Activated effector memory CD4-positive, alpha-beta T cell treated with anti-CD3 and anti-CD28 coated beads, Interleukin-2, amount 50 U/mL, for 16 hours (primary cell): ENCODE results near the gene NCOA5.
A peak's percentile ranks its signal among the peaks of the same experiment; 100 is the strongest.

ENCODE experiments used
- DNase-seq: peaks from one replicate; pipeline ENCODE4 v3.0.0-alpha.2; 2020

NCOA5 gene

GRCh38 chr20:46034039-46034438 lies 55.7 kb downstream of the NCOA5 start:
- no peak for DNase-seq

DNA sequence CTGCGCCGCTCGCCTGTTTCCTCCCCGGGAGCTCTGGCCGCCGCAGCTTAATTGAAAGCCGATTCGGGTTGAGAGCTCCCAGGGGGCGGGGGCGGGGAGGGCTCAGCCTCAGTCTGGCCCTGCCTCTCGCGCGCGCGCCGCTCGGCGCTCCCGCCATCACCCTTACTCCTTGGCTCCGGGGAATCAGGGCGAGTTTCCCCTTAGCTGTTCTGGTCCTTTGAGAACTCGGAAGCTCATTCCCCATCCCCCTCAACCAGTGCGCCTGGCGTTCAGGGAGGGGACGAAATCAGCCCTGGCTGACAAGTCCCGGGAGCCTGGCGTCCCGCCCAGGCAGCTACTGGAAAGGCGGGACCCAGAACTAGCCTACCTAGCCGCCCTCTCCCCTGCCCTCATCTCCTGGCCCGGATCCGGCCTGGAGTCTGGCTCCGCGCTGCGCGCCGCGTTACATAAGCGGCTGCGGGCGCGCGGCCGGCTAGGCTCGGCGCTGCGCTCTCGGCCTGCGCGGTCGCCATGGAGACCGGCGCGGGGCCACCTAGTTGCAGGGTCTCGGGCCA lies 58.0 kb downstream of the NCOA5 start:
- DNase-seq, result no peak

DNA sequence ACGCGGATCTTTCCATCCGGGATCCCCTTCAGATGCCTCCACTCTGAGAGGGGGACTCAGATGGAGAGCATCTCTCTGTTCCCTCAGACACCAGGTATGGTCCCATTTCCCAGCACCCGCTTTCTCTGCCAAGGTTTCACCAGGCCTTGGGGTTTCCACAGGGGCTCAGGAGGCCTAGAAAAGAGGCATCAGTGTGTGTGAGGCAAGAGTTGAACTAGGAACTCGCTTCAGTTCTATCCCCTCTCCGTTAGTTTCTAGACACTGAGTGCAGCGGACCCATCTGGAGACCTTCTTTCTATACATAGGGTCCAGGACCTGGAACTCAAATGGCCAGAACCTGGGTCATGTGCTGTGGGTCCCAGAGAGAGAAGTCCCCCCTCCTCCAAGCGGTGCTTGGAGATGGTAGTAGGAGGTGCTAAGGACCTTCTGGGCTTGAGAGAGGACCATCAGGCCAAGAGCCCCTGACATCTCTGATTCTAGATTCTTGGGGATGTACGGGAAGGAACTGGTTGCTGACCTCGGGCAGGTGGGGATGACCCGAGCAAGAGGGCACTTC lies 58.7 kb downstream of the NCOA5 start:
- no peak for DNase-seq

DNA sequence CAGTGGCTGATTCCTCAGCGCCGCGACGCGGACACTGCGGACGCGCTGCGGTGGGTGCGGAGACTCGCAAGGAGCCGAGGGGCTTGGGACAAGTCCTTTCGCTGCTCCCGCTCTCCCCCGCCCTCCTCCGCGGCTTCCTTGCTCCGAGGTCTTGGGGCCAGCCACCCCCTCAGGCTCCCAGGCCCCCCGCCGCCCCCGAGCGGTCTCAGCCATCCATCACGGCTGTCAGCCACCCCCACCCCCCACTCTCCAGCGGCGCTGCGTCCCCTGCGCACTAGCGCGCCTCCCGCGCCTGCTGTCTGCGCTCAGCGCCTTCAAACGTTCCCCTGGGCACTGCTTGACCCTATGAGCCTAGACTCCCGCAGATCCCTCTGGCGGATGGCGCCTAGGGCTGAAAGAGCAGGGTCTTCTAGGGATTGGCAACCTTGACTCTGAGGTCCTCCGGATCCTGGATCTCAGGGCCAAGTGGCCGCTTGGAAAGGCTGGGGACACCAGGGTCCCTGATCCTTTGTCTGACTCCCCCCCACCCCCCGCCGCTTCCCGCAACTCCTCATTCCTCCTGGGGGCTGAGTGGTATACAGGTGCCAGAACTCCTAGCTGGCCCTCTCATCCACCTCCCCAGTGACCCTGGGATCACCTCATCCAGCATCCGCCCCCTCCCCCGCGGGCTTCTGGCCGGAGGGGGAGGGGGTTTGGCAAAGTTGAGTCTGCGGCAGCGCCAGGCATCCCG lies 59.3 kb downstream of the NCOA5 start:
- no peak for DNase-seq

DNA sequence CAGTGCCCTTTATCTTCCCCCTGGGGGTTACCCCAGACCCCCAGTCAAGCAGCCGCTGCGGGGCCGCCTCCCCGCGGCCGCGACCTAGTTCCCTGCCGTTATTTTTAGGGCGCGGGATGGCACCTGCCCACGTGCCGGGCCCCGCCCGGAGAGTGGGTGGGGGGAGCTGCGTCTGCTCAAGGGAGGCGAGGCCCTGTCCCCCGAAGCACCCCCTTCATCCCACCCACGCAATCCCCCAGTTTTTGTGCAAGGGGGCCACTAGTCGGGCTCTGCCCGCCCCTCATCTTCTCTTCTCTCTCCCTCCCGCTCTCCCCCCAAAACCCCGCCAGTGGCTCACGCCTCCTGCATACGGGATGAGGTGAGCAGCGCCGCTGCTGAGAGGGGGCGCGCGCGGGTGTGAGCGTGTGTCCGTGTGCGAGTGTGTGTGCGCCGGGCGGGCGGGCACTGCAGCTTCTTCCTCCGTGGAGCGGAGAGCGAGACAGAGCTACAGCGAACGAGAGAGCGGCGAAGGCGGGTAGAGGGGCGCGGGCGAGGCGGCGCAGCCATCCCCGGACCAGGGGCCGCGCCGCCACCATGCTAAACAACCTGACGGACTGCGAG lies 60.9 kb downstream of the NCOA5 start, which contains the start of gene SLC12A5:
Gene SLC12A5 (plus strand): TSS at position 444 of the 600 bp plus-strand sequence. CDS start 130 bp downstream, at position 574.
- no peak for DNase-seq

DNA sequence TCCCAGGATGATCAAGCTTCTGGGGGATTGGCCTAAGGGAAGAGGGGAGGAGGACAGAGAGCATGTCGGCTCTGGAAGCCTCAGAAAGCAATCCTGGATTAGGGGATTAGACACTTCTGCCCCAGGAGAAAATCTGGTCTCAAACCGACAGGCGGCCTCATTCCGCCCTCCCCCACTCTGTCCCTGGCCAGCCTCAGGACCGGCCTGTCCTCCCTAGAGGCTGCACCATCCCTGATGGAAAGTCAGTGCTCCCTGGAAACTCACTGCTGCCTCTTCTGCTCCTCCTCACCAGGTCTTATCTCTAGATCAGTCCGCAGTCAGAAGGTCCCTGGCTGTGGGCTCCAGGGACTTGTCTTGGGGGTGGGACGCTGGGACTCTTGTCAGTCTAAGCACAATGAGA lies 61.7 kb downstream of the NCOA5 start:
- DNase-seq, result no peak

DNA sequence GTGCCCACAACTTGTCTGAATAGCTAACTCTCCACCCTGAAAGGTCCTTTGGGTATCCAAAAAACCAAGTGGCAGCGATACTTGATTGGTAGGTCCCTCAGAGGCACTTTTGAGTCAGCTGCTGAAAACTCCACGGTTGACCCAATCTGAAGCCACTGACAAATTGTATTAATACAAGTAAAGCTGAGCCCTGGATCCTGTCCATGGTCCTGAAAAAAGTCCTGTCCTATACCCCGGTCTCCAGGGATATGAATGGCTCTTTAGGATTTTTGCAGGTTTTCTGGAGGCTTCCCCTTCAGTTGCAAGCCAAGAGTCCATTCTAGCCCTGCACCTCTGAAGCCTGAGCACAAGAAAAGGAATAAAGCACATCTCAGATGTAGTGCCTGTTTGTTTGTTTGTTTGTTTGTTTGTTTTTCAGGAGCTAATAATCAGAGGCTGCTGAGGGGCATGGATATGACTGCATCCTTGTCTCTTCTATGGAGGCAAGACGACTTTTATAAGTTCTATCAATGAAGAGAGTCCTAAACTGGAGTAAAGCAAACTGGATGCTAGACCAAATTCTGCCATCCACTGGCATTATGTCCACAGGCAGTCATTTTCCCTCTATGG lies 62.4 kb downstream of the NCOA5 start:
- DNase-seq, result no peak

- no peak for DNase-seq
Measured at GRCh38 chr20:46025376-46025783, 64.4 kb downstream of the NCOA5 start.

DNA sequence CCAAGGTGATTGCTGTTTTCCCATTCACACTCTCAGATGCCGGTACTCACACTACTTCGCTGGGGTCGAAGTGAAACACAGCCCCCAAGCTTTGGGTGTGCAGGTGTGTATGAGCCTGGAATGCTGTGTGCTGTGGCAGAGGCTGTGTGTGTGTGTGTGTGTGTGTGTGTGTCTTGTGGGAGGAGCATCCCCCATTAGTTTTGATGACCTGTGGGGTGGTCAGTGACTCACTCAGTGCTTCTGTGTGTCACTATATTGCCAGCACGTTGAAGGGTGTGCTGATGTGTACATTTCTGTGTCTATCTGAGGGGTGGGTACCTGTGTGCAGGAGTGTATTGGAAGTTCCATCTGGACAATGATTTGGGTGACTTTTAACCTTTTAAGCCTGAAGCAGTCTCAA lies 65.8 kb downstream of the NCOA5 start:
- DNase-seq, result no peak

GRCh38 chr20:46023148-46023484 lies 66.6 kb downstream of the NCOA5 start:
- no peak for DNase-seq

DNA sequence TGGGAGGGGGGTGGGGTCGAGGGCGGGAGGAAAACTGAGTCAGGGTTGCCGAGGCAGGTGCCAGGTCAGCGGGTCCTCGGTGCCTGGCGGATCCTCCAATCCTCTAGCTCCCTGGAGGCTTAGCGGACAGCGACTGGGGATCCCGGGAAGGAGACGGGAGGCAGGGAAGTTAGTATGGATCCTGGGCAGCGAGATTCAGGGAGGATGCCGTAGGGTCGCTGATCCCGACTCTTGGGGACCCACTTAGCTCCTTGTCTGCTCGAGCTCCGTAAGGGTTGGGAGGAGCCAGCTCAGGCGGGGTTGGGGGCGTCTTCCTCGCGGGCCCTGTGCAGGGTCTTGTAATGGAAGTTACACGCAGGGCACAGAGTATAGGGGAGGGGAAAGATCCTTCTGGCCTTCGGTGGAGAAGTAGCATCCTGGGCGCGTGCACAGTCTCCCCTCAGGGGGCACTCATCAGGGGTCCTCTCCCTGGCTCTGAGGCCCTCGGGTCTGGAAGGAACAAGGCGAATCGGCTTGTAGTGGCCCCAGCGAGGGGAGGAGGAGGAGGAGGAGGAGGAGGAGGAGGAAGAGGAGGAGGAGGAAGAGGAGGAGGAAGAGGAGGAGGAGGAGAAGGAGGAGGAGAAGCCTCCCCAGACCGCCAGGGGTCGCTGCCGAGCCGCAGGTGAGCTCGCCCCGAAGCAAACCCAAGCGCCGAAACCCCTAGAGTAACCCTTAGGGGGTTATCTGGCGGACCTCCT lies 67.2 kb downstream of the NCOA5 start:
- peak; percentile 91 for DNase-seq

- DNase-seq, result peak; percentile 78
Measured at GRCh38 chr20:46021361-46022359, 68.1 kb downstream of the NCOA5 start.

DNA sequence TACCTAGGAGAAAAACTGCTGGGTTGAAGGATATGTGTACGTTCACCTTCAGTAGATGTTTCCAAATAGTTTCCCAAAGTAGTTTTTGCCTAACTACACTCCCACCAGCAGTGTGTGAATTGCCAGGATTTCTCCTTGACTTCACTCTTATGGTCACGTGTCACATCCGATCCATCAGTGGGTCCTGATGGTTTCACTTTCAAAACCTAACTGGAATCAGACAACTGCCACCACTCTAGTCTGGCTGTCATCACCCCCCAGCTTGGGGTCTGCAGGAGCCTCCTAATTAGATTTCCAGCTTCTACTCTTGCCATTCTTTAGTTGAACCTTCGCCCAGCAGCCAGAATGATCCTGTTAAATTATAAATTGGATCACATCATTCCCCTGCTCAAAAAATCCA lies 69.2 kb downstream of the NCOA5 start:
- DNase-seq, result no peak

DNA sequence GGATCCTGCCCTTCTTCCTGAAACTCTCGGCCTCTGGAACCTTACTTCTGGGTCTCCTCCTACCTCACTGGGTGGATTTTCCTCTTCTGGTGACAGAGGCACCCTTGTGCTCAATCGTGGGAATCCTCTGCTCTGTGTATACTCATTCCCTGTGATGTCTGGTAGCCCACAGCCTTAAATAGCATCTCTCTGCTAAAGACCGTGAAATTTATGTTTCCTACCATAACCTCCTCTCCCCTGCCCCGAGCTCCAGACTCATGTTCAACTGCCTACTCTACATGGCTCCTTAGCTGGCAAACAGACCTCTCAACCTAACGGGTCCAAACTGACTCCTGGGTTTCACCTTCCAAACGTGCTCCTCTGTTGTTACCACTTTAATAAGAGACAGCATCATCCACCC lies 71.2 kb downstream of the NCOA5 start:
- DNase-seq, result no peak

DNA sequence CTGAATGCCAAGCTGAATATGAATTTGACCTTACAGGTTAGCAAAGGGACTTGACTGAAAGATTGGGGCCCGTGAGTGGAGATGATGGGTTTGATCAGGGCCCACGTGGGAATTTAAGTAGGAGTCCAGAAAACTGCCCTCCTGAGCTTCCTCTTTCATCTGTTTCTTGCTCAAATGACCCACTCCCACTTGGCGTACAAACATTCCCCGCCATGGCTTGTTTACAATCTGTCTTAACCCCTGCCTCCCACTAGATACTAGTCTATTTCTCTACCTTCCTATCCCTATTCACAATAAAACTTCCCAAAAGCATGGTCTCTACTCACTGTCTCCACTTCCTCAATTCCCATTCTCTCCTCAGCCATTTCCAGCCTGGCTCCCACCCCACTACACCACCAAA lies 71.7 kb downstream of the NCOA5 start:
- DNase-seq, result no peak

DNA sequence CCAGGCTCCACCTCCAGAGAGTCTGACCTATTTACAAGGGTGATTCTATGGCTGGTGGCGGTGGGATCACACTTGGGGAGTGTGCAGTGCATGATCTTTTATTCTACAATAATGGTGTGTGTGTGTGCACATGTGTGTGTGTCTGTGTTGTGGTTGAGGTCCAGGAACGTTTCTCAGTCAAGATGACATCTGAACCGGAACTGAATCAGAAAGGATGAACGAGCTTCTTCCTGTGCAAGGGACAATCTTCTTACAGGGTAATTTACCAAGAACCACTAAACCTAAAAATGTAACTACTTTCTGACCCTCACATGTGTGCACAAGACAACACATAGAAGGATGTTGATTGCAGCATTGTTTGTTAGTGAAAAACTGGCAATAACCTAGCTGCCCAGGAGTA lies 72.5 kb downstream of the NCOA5 start:
- DNase-seq, result no peak

- DNase-seq, result no peak
Measured at GRCh38 chr20:46014517-46015396, 75.0 kb downstream of the NCOA5 start.

GRCh38 chr20:46013829-46014516 lies 75.8 kb downstream of the NCOA5 start:
- peak; percentile 88 for DNase-seq

GRCh38 chr20:46013322-46013828 lies 76.4 kb downstream of the NCOA5 start:
- DNase-seq, result no peak

- DNase-seq, result no peak
Measured at GRCh38 chr20:46012921-46013320, 76.8 kb downstream of the NCOA5 start.
